H1 (cell line): Measurements from ENCODE around the gene STAP2. TPM values are rescaled to one million over a fixed set of nuclear protein-coding genes. Genes with fewer than 3 reads are reported as not detected.

Experiments
- SP1 ChIP-seq: IDR thresholded peaks from 2 replicates; pipeline ENCODE4 v1.6.1; 2011; ENCODE audit warnings: low read depth, low read length
- SRF ChIP-seq: IDR thresholded peaks from 2 replicates; pipeline ENCODE4 v1.6.1; 2011; ENCODE audit warnings: mild to moderate bottlenecking, low read depth, low read length, moderate library complexity
- YY1 ChIP-seq: IDR thresholded peaks from 2 replicates; pipeline ENCODE4 v1.6.1; 2011; ENCODE audit warnings: low read depth, mild to moderate bottlenecking, low read length
- polyA plus RNA-seq, 7 experiments: library from polyadenylated mRNA; depleted of rRNA in 3 of 7; stranded (reverse) in 5 of 7; unstranded in 2 of 7; fragments of >200 nt in 5 of 7; fragments of 200-250 nt in 2 of 7; gene quantifications; 1 replicate in 5 of 7; 2 replicates in 1 of 7; 4 replicates in 1 of 7; pipeline versions ENCODE4 v1.2.1 to v1.2.3, GENCODE V29; 2011 to 2013; ENCODE audit warnings: missing spikeins in 2 of 7, mixed read lengths in 2 of 7
- total RNA-seq: library from RNA; stranded (reverse); fragmentation: NEBNext Ultra II Directional; extraction: Animal tissue kit (Norgen Biotek cat#: 25700); gene quantifications from 2 replicates; pipeline ENCODE4 v1.2.1, GENCODE V29; 2021
- TF ChIP-seq, protein P1 (sequence below): fragments of 300-600 bp; sonication (generic); IDR thresholded peaks from 2 replicates; pipeline ENCODE4 v1.7.1; 2012; ENCODE audit warnings: low read length, moderate library complexity, mild to moderate bottlenecking, inconsistent platforms; ENCODE audit not compliant: insufficient replicate concordance
- TF ChIP-seq, protein P2 (sequence below): IDR thresholded peaks from 2 replicates; pipeline ENCODE4 v1.6.1; 2012; ENCODE audit warnings: inconsistent platforms

Gene STAP2
- total and polyA plus RNA-seq, 2 of the 8 experiments (the other 6 are each of a cell fraction or from before 2014, with no cell fraction given), result 15.3 to 37.3 TPM

DNA sequence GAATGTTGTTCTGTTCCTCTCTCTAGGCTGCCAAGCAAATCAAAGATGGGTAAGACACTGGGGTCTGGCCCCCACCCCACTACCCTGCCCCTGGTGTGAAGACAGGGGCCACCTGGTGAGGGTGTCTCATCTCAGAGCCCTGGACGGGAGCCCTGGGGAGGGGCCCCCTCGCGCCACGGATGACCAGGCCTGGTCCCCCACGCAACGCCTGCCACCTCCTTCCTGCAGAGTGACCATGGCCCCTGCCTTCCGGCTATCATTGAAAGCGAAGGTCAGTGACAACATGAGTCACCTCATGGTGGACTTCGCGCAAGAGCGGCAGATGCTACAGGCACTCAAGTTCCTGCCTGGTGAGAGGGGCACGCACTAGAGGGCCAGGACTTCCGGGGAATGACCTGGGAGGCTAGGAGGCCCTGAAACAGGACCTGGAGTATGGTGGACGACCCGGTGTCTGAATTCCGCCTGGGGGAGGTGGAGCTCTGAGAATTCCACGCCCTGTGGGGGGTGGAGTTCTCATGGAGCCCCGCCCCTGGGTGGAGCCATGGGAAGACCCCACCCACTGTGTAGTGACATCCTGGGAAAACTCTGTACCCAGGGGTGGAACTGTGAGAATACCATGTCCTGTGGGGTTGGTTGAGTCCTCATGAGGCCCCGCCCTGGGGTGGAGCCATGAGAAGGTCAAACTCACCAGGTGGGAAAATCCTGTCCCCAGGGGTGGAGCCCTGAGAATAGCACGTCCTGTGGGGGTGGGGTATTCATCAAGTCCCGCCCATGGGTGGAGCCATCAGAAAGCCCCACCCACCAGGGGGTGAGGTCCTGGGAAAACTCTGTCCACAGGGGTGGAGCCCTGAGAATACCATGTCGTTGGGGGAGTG is 28.1 kb downstream of the STAP2 start (continued):
- TF ChIP-seq, protein P1, sequence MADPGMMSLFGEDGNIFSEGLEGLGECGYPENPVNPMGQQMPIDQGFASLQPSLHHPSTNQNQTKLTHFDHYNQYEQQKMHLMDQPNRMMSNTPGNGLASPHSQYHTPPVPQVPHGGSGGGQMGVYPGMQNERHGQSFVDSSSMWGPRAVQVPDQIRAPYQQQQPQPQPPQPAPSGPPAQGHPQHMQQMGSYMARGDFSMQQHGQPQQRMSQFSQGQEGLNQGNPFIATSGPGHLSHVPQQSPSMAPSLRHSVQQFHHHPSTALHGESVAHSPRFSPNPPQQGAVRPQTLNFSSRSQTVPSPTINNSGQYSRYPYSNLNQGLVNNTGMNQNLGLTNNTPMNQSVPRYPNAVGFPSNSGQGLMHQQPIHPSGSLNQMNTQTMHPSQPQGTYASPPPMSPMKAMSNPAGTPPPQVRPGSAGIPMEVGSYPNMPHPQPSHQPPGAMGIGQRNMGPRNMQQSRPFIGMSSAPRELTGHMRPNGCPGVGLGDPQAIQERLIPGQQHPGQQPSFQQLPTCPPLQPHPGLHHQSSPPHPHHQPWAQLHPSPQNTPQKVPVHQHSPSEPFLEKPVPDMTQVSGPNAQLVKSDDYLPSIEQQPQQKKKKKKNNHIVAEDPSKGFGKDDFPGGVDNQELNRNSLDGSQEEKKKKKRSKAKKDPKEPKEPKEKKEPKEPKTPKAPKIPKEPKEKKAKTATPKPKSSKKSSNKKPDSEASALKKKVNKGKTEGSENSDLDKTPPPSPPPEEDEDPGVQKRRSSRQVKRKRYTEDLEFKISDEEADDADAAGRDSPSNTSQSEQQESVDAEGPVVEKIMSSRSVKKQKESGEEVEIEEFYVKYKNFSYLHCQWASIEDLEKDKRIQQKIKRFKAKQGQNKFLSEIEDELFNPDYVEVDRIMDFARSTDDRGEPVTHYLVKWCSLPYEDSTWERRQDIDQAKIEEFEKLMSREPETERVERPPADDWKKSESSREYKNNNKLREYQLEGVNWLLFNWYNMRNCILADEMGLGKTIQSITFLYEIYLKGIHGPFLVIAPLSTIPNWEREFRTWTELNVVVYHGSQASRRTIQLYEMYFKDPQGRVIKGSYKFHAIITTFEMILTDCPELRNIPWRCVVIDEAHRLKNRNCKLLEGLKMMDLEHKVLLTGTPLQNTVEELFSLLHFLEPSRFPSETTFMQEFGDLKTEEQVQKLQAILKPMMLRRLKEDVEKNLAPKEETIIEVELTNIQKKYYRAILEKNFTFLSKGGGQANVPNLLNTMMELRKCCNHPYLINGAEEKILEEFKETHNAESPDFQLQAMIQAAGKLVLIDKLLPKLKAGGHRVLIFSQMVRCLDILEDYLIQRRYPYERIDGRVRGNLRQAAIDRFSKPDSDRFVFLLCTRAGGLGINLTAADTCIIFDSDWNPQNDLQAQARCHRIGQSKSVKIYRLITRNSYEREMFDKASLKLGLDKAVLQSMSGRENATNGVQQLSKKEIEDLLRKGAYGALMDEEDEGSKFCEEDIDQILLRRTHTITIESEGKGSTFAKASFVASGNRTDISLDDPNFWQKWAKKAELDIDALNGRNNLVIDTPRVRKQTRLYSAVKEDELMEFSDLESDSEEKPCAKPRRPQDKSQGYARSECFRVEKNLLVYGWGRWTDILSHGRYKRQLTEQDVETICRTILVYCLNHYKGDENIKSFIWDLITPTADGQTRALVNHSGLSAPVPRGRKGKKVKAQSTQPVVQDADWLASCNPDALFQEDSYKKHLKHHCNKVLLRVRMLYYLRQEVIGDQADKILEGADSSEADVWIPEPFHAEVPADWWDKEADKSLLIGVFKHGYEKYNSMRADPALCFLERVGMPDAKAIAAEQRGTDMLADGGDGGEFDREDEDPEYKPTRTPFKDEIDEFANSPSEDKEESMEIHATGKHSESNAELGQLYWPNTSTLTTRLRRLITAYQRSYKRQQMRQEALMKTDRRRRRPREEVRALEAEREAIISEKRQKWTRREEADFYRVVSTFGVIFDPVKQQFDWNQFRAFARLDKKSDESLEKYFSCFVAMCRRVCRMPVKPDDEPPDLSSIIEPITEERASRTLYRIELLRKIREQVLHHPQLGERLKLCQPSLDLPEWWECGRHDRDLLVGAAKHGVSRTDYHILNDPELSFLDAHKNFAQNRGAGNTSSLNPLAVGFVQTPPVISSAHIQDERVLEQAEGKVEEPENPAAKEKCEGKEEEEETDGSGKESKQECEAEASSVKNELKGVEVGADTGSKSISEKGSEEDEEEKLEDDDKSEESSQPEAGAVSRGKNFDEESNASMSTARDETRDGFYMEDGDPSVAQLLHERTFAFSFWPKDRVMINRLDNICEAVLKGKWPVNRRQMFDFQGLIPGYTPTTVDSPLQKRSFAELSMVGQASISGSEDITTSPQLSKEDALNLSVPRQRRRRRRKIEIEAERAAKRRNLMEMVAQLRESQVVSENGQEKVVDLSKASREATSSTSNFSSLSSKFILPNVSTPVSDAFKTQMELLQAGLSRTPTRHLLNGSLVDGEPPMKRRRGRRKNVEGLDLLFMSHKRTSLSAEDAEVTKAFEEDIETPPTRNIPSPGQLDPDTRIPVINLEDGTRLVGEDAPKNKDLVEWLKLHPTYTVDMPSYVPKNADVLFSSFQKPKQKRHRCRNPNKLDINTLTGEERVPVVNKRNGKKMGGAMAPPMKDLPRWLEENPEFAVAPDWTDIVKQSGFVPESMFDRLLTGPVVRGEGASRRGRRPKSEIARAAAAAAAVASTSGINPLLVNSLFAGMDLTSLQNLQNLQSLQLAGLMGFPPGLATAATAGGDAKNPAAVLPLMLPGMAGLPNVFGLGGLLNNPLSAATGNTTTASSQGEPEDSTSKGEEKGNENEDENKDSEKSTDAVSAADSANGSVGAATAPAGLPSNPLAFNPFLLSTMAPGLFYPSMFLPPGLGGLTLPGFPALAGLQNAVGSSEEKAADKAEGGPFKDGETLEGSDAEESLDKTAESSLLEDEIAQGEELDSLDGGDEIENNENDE, result no peak
- TF ChIP-seq, protein P2, sequence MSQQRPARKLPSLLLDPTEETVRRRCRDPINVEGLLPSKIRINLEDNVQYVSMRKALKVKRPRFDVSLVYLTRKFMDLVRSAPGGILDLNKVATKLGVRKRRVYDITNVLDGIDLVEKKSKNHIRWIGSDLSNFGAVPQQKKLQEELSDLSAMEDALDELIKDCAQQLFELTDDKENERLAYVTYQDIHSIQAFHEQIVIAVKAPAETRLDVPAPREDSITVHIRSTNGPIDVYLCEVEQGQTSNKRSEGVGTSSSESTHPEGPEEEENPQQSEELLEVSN, result no peak
- TF ChIP-seq SP1, result no peak
- TF ChIP-seq SRF, result no peak
- no peak for TF ChIP-seq YY1
